22Rv1 (cell line): ENCODE results near the gene GAS2L2.

Experiments used
- H3K27ac ChIP-seq: fragments of 450-650 bp; 2 replicates; pipeline ENCODE4 v1.5.1; 2017
- ZFX ChIP-seq: fragments of 450-650 bp; IDR thresholded peaks from 2 replicates; pipeline ENCODE4 v1.6.1; 2017; ENCODE audit warnings: antibody characterized with exemption, borderline replicate concordance
- TF ChIP-seq, protein P1 (sequence below): fragments of 450-650 bp; IDR thresholded peaks from 2 replicates; pipeline ENCODE4 v1.5.1; 2017; ENCODE audit warnings: mild to moderate bottlenecking

The GAS2L2 gene

DNA sequence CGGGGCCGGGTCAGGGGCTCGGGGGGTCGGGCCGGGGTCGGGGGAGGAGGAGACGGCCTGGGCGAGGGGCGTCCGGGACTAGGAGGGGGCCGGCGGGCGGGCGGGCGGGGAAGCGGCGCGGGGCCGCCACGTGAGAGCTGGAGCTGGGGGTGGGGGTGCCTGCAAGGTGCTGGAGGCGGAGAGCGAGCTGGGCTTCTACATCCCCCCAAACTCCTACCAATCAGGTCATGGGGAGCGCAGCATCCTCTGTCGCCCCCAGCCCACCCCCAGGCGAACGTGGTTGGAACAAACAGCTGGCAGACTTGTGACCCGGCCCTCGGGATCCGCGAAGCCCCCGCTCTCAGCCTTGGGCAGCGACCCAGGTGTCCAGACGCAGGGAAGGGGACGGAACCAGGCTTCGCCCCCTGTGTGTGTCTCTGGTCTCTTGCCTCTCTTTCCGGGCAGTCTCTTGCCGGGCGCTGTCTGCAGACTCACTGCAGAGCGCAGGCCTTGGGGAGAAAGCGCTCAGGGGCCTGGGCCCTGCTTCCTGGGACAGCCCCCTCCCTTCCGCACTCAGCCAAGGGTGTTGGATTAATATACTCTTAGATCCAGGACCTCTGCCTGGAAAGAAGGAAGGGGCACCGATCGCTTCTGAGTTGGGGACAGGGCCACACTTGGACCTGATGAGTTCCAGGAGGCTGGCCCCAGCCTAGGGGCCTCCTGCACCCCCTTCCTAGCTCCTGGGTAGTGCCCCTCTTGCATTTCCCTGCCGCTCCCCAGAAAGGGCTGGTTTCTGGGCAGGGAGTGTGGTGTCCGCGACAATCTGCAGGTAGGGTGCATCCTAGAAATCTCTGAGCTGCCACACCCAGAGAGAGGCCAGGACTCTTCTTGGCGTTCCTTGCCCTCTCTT, 20.9 kb downstream of the GAS2L2 start:
- no peak overlapping the region for H3K27ac ChIP-seq
- no peak for TF ChIP-seq ZFX
- TF ChIP-seq, protein P1, sequence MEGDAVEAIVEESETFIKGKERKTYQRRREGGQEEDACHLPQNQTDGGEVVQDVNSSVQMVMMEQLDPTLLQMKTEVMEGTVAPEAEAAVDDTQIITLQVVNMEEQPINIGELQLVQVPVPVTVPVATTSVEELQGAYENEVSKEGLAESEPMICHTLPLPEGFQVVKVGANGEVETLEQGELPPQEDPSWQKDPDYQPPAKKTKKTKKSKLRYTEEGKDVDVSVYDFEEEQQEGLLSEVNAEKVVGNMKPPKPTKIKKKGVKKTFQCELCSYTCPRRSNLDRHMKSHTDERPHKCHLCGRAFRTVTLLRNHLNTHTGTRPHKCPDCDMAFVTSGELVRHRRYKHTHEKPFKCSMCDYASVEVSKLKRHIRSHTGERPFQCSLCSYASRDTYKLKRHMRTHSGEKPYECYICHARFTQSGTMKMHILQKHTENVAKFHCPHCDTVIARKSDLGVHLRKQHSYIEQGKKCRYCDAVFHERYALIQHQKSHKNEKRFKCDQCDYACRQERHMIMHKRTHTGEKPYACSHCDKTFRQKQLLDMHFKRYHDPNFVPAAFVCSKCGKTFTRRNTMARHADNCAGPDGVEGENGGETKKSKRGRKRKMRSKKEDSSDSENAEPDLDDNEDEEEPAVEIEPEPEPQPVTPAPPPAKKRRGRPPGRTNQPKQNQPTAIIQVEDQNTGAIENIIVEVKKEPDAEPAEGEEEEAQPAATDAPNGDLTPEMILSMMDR = no peak

DNA sequence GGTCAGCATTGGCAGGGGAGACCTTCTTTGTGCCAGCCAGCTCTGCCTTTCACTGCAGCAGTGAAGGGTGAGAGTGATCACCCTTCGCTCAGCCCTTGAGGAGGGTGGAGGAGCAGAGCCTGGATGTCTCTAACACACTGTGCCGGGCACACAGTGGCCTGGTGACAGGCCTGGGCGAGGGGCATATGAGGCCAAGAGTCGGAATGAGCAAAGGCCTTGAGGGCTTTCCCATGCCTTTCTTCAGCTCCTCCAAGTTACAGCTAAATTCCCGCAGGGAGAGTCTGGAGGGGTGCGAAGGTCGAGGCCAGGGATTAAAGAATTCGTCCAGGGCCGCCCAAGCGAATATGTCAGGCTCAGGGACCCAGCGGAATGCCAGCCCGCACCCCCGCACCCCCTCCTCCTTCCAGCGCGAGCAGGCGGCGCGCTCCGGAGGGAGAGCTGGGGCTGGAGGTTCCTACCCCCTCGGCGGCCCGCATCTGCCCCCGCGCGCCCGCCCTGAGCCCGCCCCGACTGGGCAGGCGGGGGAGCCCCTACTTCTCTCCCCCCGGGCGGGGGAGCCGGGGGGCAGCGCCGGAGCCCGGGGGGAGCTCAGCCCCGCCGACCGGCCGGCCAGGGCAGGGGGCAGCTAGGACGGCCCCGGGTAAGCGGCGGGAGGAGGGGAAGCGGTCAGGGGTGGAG, 21.7 kb downstream of the GAS2L2 start, which contains the start of gene RASL10B:
RASL10B (plus strand) TSS at position 401 of the 678 bp plus-strand sequence. CDS start 3,546 bp downstream, outside the sequence.
- H3K27ac ChIP-seq = no peak within 1 kb of the TSS
- no peak for TF ChIP-seq ZFX
- TF ChIP-seq, protein P1 = no peak

DNA sequence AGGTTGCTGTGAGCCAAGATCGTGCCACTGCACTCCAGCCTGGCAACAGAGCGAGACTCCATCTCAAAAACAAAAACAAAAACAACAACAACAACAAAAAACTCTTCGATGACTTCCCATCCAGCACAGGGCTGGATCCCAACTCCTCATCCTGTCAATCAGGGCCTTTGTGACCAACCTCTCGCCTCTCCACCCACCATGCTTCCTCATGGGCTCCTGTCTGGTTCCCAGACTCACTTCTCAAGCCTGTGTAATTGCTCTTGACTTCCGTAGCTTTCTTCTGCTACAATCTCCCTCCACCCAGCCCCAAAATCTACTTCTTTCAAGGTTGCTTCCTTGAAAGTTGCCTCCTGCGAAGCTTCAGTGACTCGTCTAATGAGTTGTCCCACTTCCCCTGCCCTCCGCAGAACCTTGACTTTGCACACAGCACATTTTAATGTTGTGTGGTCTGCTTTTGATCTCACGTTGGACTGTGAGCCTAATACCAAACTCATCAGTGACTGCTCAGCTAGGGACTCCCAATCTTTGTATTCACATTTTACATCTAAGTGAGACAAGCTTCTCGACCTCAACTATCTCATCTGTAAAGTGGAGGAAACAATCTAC, 22.5 kb downstream of the GAS2L2 start:
- TF ChIP-seq, protein P1 = no peak
- no peak for TF ChIP-seq ZFX
- H3K27ac ChIP-seq = no peak overlapping the region

DNA sequence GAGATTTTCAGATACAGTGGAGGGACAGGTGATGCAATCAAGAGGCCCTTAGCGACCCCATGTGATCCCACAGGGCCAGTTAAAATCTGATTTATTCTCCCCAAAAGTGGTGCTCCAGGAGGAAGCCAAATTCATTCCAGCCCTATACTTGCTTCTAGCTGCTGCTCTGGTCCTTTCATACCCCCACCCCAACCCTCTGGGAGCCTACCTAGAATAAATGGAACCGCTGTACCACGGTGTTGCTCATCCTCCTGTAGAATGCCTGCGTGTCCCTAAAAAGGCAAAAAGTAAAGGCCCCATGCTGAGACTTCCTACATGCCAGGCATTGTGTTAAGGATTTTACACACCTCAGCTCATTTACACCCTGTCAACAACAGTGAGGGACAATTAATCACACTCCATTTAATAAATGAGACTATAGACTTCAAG, 23.6 kb downstream of the GAS2L2 start:
- H3K27ac ChIP-seq = no peak overlapping the region
- TF ChIP-seq, protein P1 = no peak
- no peak for TF ChIP-seq ZFX

DNA sequence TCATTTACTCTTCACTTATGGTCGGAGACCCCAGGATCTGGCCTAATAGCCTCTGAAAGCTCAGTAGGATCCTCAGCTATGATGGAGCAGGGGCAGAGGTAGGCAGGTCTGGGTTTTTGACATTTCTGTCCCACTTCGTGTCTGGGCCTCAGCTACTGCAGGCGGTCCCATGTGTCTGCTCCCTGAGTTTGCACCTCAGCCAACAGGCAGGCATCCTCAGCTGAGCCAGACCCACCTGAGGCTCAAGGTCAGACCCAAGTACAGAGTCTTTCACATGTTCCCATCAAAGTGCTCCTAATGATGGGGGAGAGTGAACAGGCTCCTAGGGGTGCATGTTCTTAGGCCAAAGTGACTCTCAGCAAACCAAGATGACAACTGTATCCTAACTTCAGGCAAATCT, 24.5 kb downstream of the GAS2L2 start:
- no peak overlapping the region for H3K27ac ChIP-seq
- TF ChIP-seq ZFX = no peak
- TF ChIP-seq, protein P1 = no peak

DNA sequence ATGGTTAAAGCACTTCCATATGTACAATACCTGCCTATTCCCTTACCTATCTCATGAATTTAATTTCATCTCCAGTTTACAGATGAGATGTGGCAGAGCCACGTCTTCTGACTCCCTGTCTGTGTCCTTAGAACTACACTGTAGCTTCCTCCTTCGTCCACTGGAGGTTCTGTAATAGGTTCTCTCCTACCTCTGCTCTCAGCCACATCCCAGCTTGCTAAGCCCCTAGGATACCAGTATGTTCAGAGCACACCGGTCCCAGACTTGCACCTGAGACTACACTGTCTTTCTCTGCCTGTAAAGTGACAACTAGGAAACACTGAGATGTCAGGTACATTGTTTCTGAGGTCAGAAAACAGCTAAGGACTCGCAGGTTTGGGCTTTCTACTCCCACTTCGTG, 25.4 kb downstream of the GAS2L2 start:
- no peak overlapping the region for H3K27ac ChIP-seq
- no peak for TF ChIP-seq ZFX
- TF ChIP-seq, protein P1 = no peak
